Vagina (tissue), 2 donors: Measurements from ENCODE around the gene LSM14A. TPM values are rescaled to one million over a fixed set of nuclear protein-coding genes. Genes with fewer than 3 reads are reported as not detected.
"Not testable (repeated sequence)": the region's sequence is repeated elsewhere in the genome, so short reads cannot be mapped to it uniquely, and the experiment has no call there.

Experiments
- DNase-seq, 2 donors: peaks; one replicate each; pipeline ENCODE4 v3.0.0-alpha.2; 2017; ENCODE audit errors: extremely low spot score in 2 of 2
- H3K27ac ChIP-seq: fragments of 200-600 bp; sonication (generic); one replicate; pipeline ENCODE4 v1.5.1; 2019
- H3K27me3 ChIP-seq: fragments of 200-600 bp; sonication (generic); one replicate; pipeline ENCODE4 v1.5.1; 2019
- H3K36me3 ChIP-seq, 2 donors: fragments of 200-600 bp; sonication (generic); one replicate each; pipeline ENCODE4 v1.5.1; 2017 to 2019
- H3K4me1 ChIP-seq: fragments of 200-600 bp; sonication (generic); one replicate; pipeline ENCODE4 v1.5.1; 2019
- H3K4me3 ChIP-seq, 2 donors: fragments of 200-600 bp; sonication (generic); 1 replicate in 1 of 2; 2 replicates in 1 of 2; pipeline ENCODE4 v1.5.1; 2016 to 2019
- H3K9me3 ChIP-seq: fragments of 200-600 bp; sonication (generic); one replicate; pipeline ENCODE4 v1.5.1; 2019
- CTCF ChIP-seq, 3 experiments: fragments of 450-650 bp in 2 of 3; fragments of 200-600 bp in 1 of 3; sonication (generic) in 1 of 3; IDR thresholded peaks; one replicate each; pipeline ENCODE4 v1.5.1; 2017 to 2019; ENCODE audit warnings: antibody characterized with exemption in 3 of 3, mild to moderate bottlenecking in 2 of 3, moderate library complexity in 2 of 3
- POLR2A ChIP-seq, 2 donors: fragments of 450-650 bp; IDR thresholded peaks; one replicate each; pipeline ENCODE4 v1.6.1; 2017; ENCODE audit warnings: antibody characterized with exemption in 2 of 2, mild to moderate bottlenecking in 2 of 2, moderate library complexity in 2 of 2
- POLR2AphosphoS5 ChIP-seq, 2 donors: sonication (generic); formaldehyde crosslinking; IDR thresholded peaks; one replicate each; pipeline ENCODE4 v1.9.0; 2017; ENCODE audit warnings: antibody characterized with exemption in 2 of 2, mild to moderate bottlenecking in 2 of 2, low read depth in 1 of 2; ENCODE audit not compliant: insufficient read depth in 1 of 2
- intact Hi-C: fragments of 100-400 bp; cut with DNase I; formaldehyde crosslinking; loops from one replicate; pipeline ENCODE4 v1.15.1; 2023
- total RNA-seq: library from RNA; depleted of rRNA; stranded (reverse); fragments of >200 nt; gene quantifications from one replicate; pipeline ENCODE4 v1.2.3, GENCODE V29; 2016

Gene LSM14A
- total RNA-seq, 1 donor from 2014 or later = 179 TPM

- no peak for DNase-seq
- intact Hi-C loops = no loop called here
- peaks cover 0 to 43% of the 10 kb centered on the region in 2 donors for H3K36me3 ChIP-seq
Measured at GRCh38 chr19:34193876-34194275, 21.6 kb downstream of the LSM14A start.

GRCh38 chr19:34201133-34201532, 28.8 kb downstream of the LSM14A start:
- Histone ChIP-seq H3K4me3 (no peak overlapping the region), H3K4me1 (no peaks in the 10 kb centered on the region), H3K9me3 (no peaks in the 10 kb centered on the region), H3K27ac (no peak overlapping the region), H3K36me3 (peaks cover 0 to 46% of the 10 kb centered on the region in 2 donors), H3K27me3 (no peaks in the 10 kb centered on the region)
- no peak for DNase-seq
- intact Hi-C loops = no loop called here
- TF ChIP-seq POLR2AphosphoS5 (IDR thresholded peaks at IDR 0.05; ENCODE audit: insufficient read depth in 1 of 2, low read depth in 1 of 2) (no peak), POLR2A (IDR thresholded peaks at IDR 0.05) (no peak), CTCF (IDR thresholded peaks at IDR 0.05) (no peak)

More at GRCh38 chr19:34193876-34194275, 21.6 kb downstream of the LSM14A start:
- no peak overlapping the region for H3K27ac ChIP-seq
- TF ChIP-seq POLR2A (IDR thresholded peaks at IDR 0.05) (no peak), CTCF (IDR thresholded peaks at IDR 0.05) (no peak), POLR2AphosphoS5 (IDR thresholded peaks at IDR 0.05; ENCODE audit: insufficient read depth in 1 of 2, low read depth in 1 of 2) (no peak)
- H3K9me3 ChIP-seq = no peaks in the 10 kb centered on the region
- no peaks in the 10 kb centered on the region for H3K27me3 ChIP-seq
- H3K4me3 ChIP-seq = no peak overlapping the region
- H3K4me1 ChIP-seq = peaks cover 32% of the 10 kb centered on the region

- H3K27ac ChIP-seq = not testable (repeated sequence)
- peaks cover 0 to 38% of the 10 kb centered on the region in 2 donors for H3K36me3 ChIP-seq
Measured at GRCh38 chr19:34205324-34205723, 33.0 kb downstream of the LSM14A start.

GRCh38 chr19:34208291-34208884, 36.1 kb downstream of the LSM14A start:
- H3K27me3 ChIP-seq = no peaks in the 10 kb centered on the region
- H3K9me3 ChIP-seq = no peaks in the 10 kb centered on the region
- DNase-seq = no peak
- TF ChIP-seq POLR2A (IDR thresholded peaks at IDR 0.05) (no peak), POLR2AphosphoS5 (IDR thresholded peaks at IDR 0.05; ENCODE audit: insufficient read depth in 1 of 2, low read depth in 1 of 2) (no peak), CTCF (IDR thresholded peaks at IDR 0.05) (no peak)
- no peak overlapping the region for H3K4me3 ChIP-seq
- intact Hi-C loops = no loop called here
- no peaks in the 10 kb centered on the region for H3K4me1 ChIP-seq
- no peak overlapping the region for H3K27ac ChIP-seq
- peaks cover 0 to 58% of the 10 kb centered on the region in 2 donors for H3K36me3 ChIP-seq

More at GRCh38 chr19:34205324-34205723, 33.0 kb downstream of the LSM14A start:
- H3K27me3 ChIP-seq, H3K4me3 ChIP-seq, DNase-seq, H3K9me3 ChIP-seq, intact Hi-C loops, H3K4me1 ChIP-seq: not testable (repeated sequence)

- DNase-seq = no peak
- TF ChIP-seq POLR2AphosphoS5 (IDR thresholded peaks at IDR 0.05; ENCODE audit: insufficient read depth in 1 of 2, low read depth in 1 of 2) = no peak
- TF ChIP-seq POLR2A (IDR thresholded peaks at IDR 0.05) = no peak
- no peak for TF ChIP-seq CTCF (IDR thresholded peaks at IDR 0.05)
- no peak overlapping the region for H3K4me3 ChIP-seq
- intact Hi-C loops = no loop called here
- H3K36me3 ChIP-seq = peaks cover 0 to 64% of the 10 kb centered on the region in 2 donors
- no peaks in the 10 kb centered on the region for H3K4me1 ChIP-seq
- H3K9me3 ChIP-seq = no peaks in the 10 kb centered on the region
- H3K27me3 ChIP-seq = no peaks in the 10 kb centered on the region
- no peak overlapping the region for H3K27ac ChIP-seq
Measured at GRCh38 chr19:34209726-34210125, 37.4 kb downstream of the LSM14A start.
